RCC 7860 (cell line): Measurements from ENCODE around the gene SH3BGRL3.
"Not testable (repeated sequence)": the region's sequence is repeated elsewhere in the genome, so short reads cannot be mapped to it uniquely, and the experiment has no call there.

Source experiments
- DNase-seq: peaks from one replicate; pipeline ENCODE4 v3.0.0-alpha.2; 2015; ENCODE audit warnings: low spot score
- FAIRE-seq: peaks from 2 replicates; lab custom pipeline; 2012; peaks lifted over from hg19 to GRCh38; lab: Jason Lieb, UNC

The SH3BGRL3 gene

GRCh38 chr1:26290122-26290881 is 10.4 kb downstream of the SH3BGRL3 start:
- FAIRE-seq, result no peak
- no peak for DNase-seq

- DNase-seq (no peak), FAIRE-seq (no peak)
Observed at GRCh38 chr1:26290882-26291261, 11.0 kb downstream of the SH3BGRL3 start.

- FAIRE-seq, result no peak
Observed at GRCh38 chr1:26291433-26291832, 11.5 kb downstream of the SH3BGRL3 start.

GRCh38 chr1:26291939-26292338 is 12.1 kb downstream of the SH3BGRL3 start:
- DNase-seq (no peak), FAIRE-seq (no peak)

More at GRCh38 chr1:26291433-26291832, 11.5 kb downstream of the SH3BGRL3 start:
- DNase-seq, result no peak

GRCh38 chr1:26292735-26293134 is 12.8 kb downstream of the SH3BGRL3 start:
- FAIRE-seq, DNase-seq: not testable (repeated sequence)

- DNase-seq, result no peak
- no peak for FAIRE-seq
Observed at GRCh38 chr1:26293911-26294463, 14.1 kb downstream of the SH3BGRL3 start.

GRCh38 chr1:26295194-26296138 is 15.6 kb downstream of the SH3BGRL3 start:
- DNase-seq (no peak), FAIRE-seq (no peak)

- no peak for FAIRE-seq
- DNase-seq, result no peak
Observed at GRCh38 chr1:26296340-26297056, 16.6 kb downstream of the SH3BGRL3 start.

- DNase-seq (no peak), FAIRE-seq (no peak)
Observed at GRCh38 chr1:26297057-26297790, 17.3 kb downstream of the SH3BGRL3 start.

GRCh38 chr1:26297791-26298124 is 17.9 kb downstream of the SH3BGRL3 start:
- DNase-seq (no peak), FAIRE-seq (no peak)

- FAIRE-seq, result no peak
- no peak for DNase-seq
Observed at GRCh38 chr1:26300578-26301275, 20.8 kb downstream of the SH3BGRL3 start.

- peak; percentile 87 for DNase-seq
- FAIRE-seq, result peak; percentile 84
Observed at GRCh38 chr1:26302733-26303405, 23.0 kb downstream of the SH3BGRL3 start.

GRCh38 chr1:26305667-26306289 is 25.9 kb downstream of the SH3BGRL3 start:
- no peak for FAIRE-seq
- no peak for DNase-seq

- FAIRE-seq (peak; percentile 56), DNase-seq (peak; percentile 95)
Observed at GRCh38 chr1:26306290-26307229, 26.7 kb downstream of the SH3BGRL3 start, which contains the start of gene UBXN11. Gene UBXN11 (minus strand): TSS chr1:26306636. CDS start chr1:26302883, 3,753 bp downstream.

GRCh38 chr1:26307363-26307781 is 27.5 kb downstream of the SH3BGRL3 start:
- FAIRE-seq (no peak), DNase-seq (no peak)

GRCh38 chr1:26307966-26308899 is 28.3 kb downstream of the SH3BGRL3 start:
- not testable (repeated sequence) for FAIRE-seq, DNase-seq
